H1 (cell line): ENCODE results near the gene DUOXA1. TPM values are rescaled to one million over a fixed set of nuclear protein-coding genes. Genes with fewer than 3 reads are reported as not detected.

Experiments used
- CTCF ChIA-PET: fragments of 300-600 bp; sonication (Branson Sonifier 250); formaldehyde crosslinking; loops from one replicate; lab custom pipeline; 2021; ENCODE audit not compliant: partially characterized antibody; lab: Charles Lee
- POLR2A ChIA-PET: fragments of 300-600 bp; sonication (Branson Sonifier 250); formaldehyde crosslinking; loops from one replicate; lab custom pipeline; 2021; ENCODE audit warnings: inconsistent platforms; ENCODE audit not compliant: partially characterized antibody; lab: Charles Lee
- DNase-seq, 2 experiments: peaks; one replicate each; pipeline versions ENCODE4 v3.0.0 to v3.0.0-alpha.2; 2010 to 2022; ENCODE audit warnings: low spot score in 2 of 2, low read depth in 1 of 2, mixed read lengths in 1 of 2
- FAIRE-seq: peaks from 2 replicates; lab custom pipeline; 2011; peaks lifted over from hg19 to GRCh38; lab: Jason Lieb, UNC
- H2AFZ ChIP-seq: 2 replicates; pipeline ENCODE4 v1.8.1; 2012; ENCODE audit warnings: low read length, inconsistent platforms
- H2AK5ac ChIP-seq: 2 replicates; pipeline ENCODE4 v1.6.1; 2013; ENCODE audit warnings: low read depth, low read length
- H2BK120ac ChIP-seq: replicated peaks from 2 replicates; pipeline ENCODE3; 2013; ENCODE audit warnings: low read depth, low read length, inconsistent platforms
- H2BK12ac ChIP-seq: 2 replicates; pipeline ENCODE4 v1.6.1; 2013; ENCODE audit warnings: low read depth, low read length
- H2BK15ac ChIP-seq: 2 replicates; pipeline ENCODE4 v1.6.1; 2013; ENCODE audit warnings: low read length
- H2BK20ac ChIP-seq: 2 replicates; pipeline ENCODE4 v1.6.1; 2013; ENCODE audit warnings: low read length
- H2BK5ac ChIP-seq: 2 replicates; pipeline ENCODE4 v1.6.1; 2013; ENCODE audit warnings: low read depth, low read length
- H3K14ac ChIP-seq: 2 replicates; pipeline ENCODE4 v1.6.1; 2013; ENCODE audit warnings: inconsistent platforms; ENCODE audit not compliant: insufficient read length
- H3K18ac ChIP-seq: 2 replicates; pipeline ENCODE4 v1.6.1; 2013; ENCODE audit warnings: low read length; ENCODE audit errors: extremely low read depth
- H3K23ac ChIP-seq: 2 replicates; pipeline ENCODE4 v1.6.1; 2013; ENCODE audit warnings: inconsistent platforms; ENCODE audit not compliant: insufficient read length
- H3K23me2 ChIP-seq: 2 replicates; pipeline ENCODE4 v1.6.1; 2013; ENCODE audit warnings: low read depth, low read length
- H3K27ac ChIP-seq: 2 replicates; pipeline ENCODE4 v1.6.1; 2011; ENCODE audit warnings: low read depth, low read length, inconsistent platforms
- H3K27me3 ChIP-seq, 4 experiments: replicated peaks in 1 of 4; 1 replicate in 1 of 4; 2 replicates in 3 of 4; pipeline versions ENCODE4 v1.6.1 to v1.8.1; 2011 to 2013; ENCODE audit warnings: low read length in 3 of 4, mild to moderate bottlenecking in 3 of 4, inconsistent platforms in 2 of 4, mixed read lengths in 2 of 4, moderate library complexity in 1 of 4; ENCODE audit not compliant: control insufficient read depth in 3 of 4, insufficient read depth in 3 of 4; ENCODE audit errors: extremely low read depth in 1 of 4
- H3K36me3 ChIP-seq, 4 experiments: 2 replicates each; pipeline versions ENCODE4 v1.6.1 to v1.8.1; 2011 to 2013; ENCODE audit warnings: mild to moderate bottlenecking in 4 of 4, low read length in 3 of 4, moderate library complexity in 2 of 4, control low read depth in 1 of 4, inconsistent platforms in 1 of 4; ENCODE audit not compliant: insufficient read depth in 4 of 4, control insufficient read depth in 2 of 4
- H3K4ac ChIP-seq: replicated peaks from 2 replicates; pipeline ENCODE3; 2013; ENCODE audit warnings: low read length, low read depth, mixed read lengths, inconsistent platforms; ENCODE audit not compliant: insufficient read length
- H3K4me1 ChIP-seq, 4 experiments: replicated peaks in 1 of 4; 1 replicate in 1 of 4; 2 replicates in 3 of 4; pipeline versions ENCODE4 v1.6.1 to v1.8.1; 2011 to 2013; ENCODE audit warnings: low read length in 3 of 4, inconsistent platforms in 2 of 4, mixed read lengths in 1 of 4; ENCODE audit not compliant: insufficient read depth in 4 of 4, control insufficient read depth in 3 of 4
- H3K4me2 ChIP-seq, 2 experiments: 2 replicates each; pipeline versions ENCODE4 v1.6.1 to v1.8.1; 2011 to 2013; ENCODE audit warnings: low read depth in 2 of 2, low read length in 2 of 2, control low read depth in 1 of 2, inconsistent platforms in 1 of 2, mild to moderate bottlenecking in 1 of 2; ENCODE audit not compliant: insufficient read depth in 1 of 2
- H3K4me3 ChIP-seq, 4 experiments: fragments of 200-600, 300-600 bp in 1 of 4; sonication (generic), shearing (Covaris generic), sonication (Bioruptor Twin) in 1 of 4; 2 replicates each; pipeline versions ENCODE4 v1.5.1 to v1.8.1; 2011 to 2016; ENCODE audit warnings: low read length in 4 of 4, low read depth in 3 of 4, control low read depth in 2 of 4, inconsistent platforms in 2 of 4, mild to moderate bottlenecking in 2 of 4, mixed read lengths in 1 of 4, moderate library complexity in 1 of 4; ENCODE audit not compliant: insufficient read depth in 2 of 4; ENCODE audit errors: extremely low read depth in 1 of 4
- H3K56ac ChIP-seq: replicated peaks from 2 replicates; pipeline ENCODE3; 2013; ENCODE audit warnings: low read depth, mild to moderate bottlenecking, mixed read lengths, low read length, inconsistent platforms; ENCODE audit not compliant: insufficient read length
- H3K79me1 ChIP-seq: 2 replicates; pipeline ENCODE4 v1.6.1; 2013; ENCODE audit warnings: low read depth, low read length, control low read depth
- H3K79me2 ChIP-seq, 2 experiments: 2 replicates each; pipeline versions ENCODE4 v1.6.1 to v1.8.1; 2012 to 2013; ENCODE audit warnings: low read length in 2 of 2, mild to moderate bottlenecking in 2 of 2, inconsistent platforms in 1 of 2; ENCODE audit not compliant: insufficient read depth in 2 of 2, control insufficient read depth in 1 of 2
- H3K9ac ChIP-seq, 4 experiments: replicated peaks in 1 of 4; 1 replicate in 1 of 4; 2 replicates in 3 of 4; pipeline versions ENCODE4 v1.6.1 to v1.8.1; 2011 to 2013; ENCODE audit warnings: low read depth in 3 of 4, low read length in 3 of 4, control low read depth in 2 of 4, mild to moderate bottlenecking in 2 of 4, moderate library complexity in 2 of 4, inconsistent platforms in 1 of 4; ENCODE audit errors: extremely low read depth in 1 of 4
- H3K9me3 ChIP-seq, 2 experiments: 2 replicates each; pipeline versions ENCODE4 v1.6.1 to v1.8.1; 2012 to 2013; ENCODE audit warnings: mild to moderate bottlenecking in 2 of 2, moderate library complexity in 2 of 2, control low read depth in 1 of 2, inconsistent platforms in 1 of 2, low read depth in 1 of 2, low read length in 1 of 2, mixed read lengths in 1 of 2; ENCODE audit not compliant: insufficient read depth in 2 of 2
- H4K20me1 ChIP-seq, 2 experiments: replicated peaks in 1 of 2; 2 replicates each; pipeline versions ENCODE3 to v1.8.1; 2011 to 2013; ENCODE audit warnings: inconsistent platforms in 2 of 2, low read length in 2 of 2, mild to moderate bottlenecking in 1 of 2; ENCODE audit not compliant: insufficient read depth in 2 of 2, control insufficient read depth in 1 of 2
- H4K5ac ChIP-seq: 2 replicates; pipeline ENCODE4 v1.6.1; 2013; ENCODE audit warnings: low read length, low read depth, mixed read lengths, inconsistent platforms; ENCODE audit not compliant: insufficient read length
- H4K8ac ChIP-seq: 2 replicates; pipeline ENCODE4 v1.8.0; 2013; ENCODE audit warnings: mild to moderate bottlenecking, moderate library complexity, low read length, inconsistent platforms; ENCODE audit not compliant: insufficient read depth; ENCODE audit errors: extremely low read depth
- H4K91ac ChIP-seq: replicated peaks from 2 replicates; pipeline ENCODE3; 2013; ENCODE audit warnings: low read length, mixed read lengths, inconsistent platforms; ENCODE audit not compliant: insufficient read length
- BRCA1 ChIP-seq: IDR thresholded peaks from 2 replicates; pipeline ENCODE4 v1.6.1; 2012; ENCODE audit warnings: low read depth, low read length, improper control_type of control experiment
- CHD2 ChIP-seq: IDR thresholded peaks from 2 replicates; pipeline ENCODE4 v1.6.1; 2012; ENCODE audit warnings: low read length, improper control_type of control experiment
- CTBP2 ChIP-seq: IDR thresholded peaks from 2 replicates; pipeline ENCODE4 v1.7.0; 2011; ENCODE audit warnings: borderline replicate concordance, mild to moderate bottlenecking, moderate library complexity, mixed read lengths, low read length; ENCODE audit not compliant: insufficient read depth, insufficient read length
- CTCF ChIP-seq, 3 experiments: IDR thresholded peaks; 1 replicate in 2 of 3; 2 replicates in 1 of 3; pipeline versions ENCODE4 v1.5.1 to v1.6.1; 2011; ENCODE audit warnings: low read length in 3 of 3, mild to moderate bottlenecking in 3 of 3, inconsistent platforms in 2 of 3, low read depth in 1 of 3, moderate library complexity in 1 of 3; ENCODE audit not compliant: insufficient read depth in 1 of 3; ENCODE audit errors: control extremely low read depth in 1 of 3
- KDM1A ChIP-seq: fragments of 200-600, 300-600 bp; sonication (generic); IDR thresholded peaks from 2 replicates; pipeline ENCODE4 v1.7.1; 2016; ENCODE audit warnings: mild to moderate bottlenecking, low read length, borderline replicate concordance
- RXRA ChIP-seq: IDR thresholded peaks from 2 replicates; pipeline ENCODE4 v1.6.1; 2011; ENCODE audit warnings: low read depth, mild to moderate bottlenecking, low read length, moderate library complexity; ENCODE audit not compliant: insufficient read depth
- SP1 ChIP-seq: IDR thresholded peaks from 2 replicates; pipeline ENCODE4 v1.6.1; 2011; ENCODE audit warnings: low read depth, low read length
- WGBS, 2 experiments: shearing (Covaris generic) in 1 of 2; methylation state at CpG; one replicate each; pipeline versions ENCODE4 v1.1.6 to v1.1.7; 2013 to 2015; ENCODE audit warnings: low lambda C conversion rate in 2 of 2, mixed read lengths in 2 of 2, inconsistent platforms in 1 of 2, low coverage in 1 of 2, missing lambda C conversion rate in 1 of 2; ENCODE audit not compliant: insufficient replicate concordance in 2 of 2, insufficient coverage in 1 of 2, insufficient read length in 1 of 2; ENCODE audit errors: extremely low coverage in 1 of 2, missing lambda C conversion rate in 1 of 2; 5-methylcytosine and 5-hydroxymethylcytosine counted together
- polyA plus RNA-seq, 7 experiments: library from polyadenylated mRNA; depleted of rRNA in 3 of 7; stranded (reverse) in 5 of 7; unstranded in 2 of 7; fragments of >200 nt in 5 of 7; fragments of 200-250 nt in 2 of 7; gene quantifications; 1 replicate in 5 of 7; 2 replicates in 1 of 7; 4 replicates in 1 of 7; pipeline versions ENCODE4 v1.2.1 to v1.2.3, GENCODE V29; 2011 to 2013; ENCODE audit warnings: missing spikeins in 2 of 7, mixed read lengths in 2 of 7
- total RNA-seq: library from RNA; stranded (reverse); fragmentation: NEBNext Ultra II Directional; extraction: Animal tissue kit (Norgen Biotek cat#: 25700); gene quantifications from 2 replicates; pipeline ENCODE4 v1.2.1, GENCODE V29; 2021

Gene DUOXA1
- total and polyA plus RNA-seq, 2 of the 8 experiments (the other 6 are each of a cell fraction or from before 2014, with no cell fraction given): 0.18 TPM; not detected in 1

GRCh38 chr15:45155739-45156138 is 26.1 kb upstream of the DUOXA1 start:
- no peak overlapping the region for H4K5ac ChIP-seq
- H3K4ac ChIP-seq: no peak overlapping the region
- no peak overlapping the region for H3K4me2 ChIP-seq
- H3K4me3 ChIP-seq: no peak overlapping the region
- DNase-seq: no peak
- H3K9ac ChIP-seq: no peak overlapping the region
- no peaks in the 10 kb centered on the region for H3K23me2 ChIP-seq
- POLR2A ChIA-PET: interaction anchor here (1.1 to 1.4 kb wide), 3 partner anchors 9 to 37 kb away, joined by 3 to 5 read pairs (median 4); no protein-coding TSS in a partner anchor
- H3K27me3 ChIP-seq: peaks cover 0 to 2% (median 0%) of the 10 kb centered on the region in 4 experiments; a peak in 3 of 7 replicates
- H2BK5ac ChIP-seq: no peak overlapping the region
- H2AFZ ChIP-seq: no peak overlapping the region
- TF ChIP-seq KDM1A: no peak
- no peak for TF ChIP-seq RXRA
- TF ChIP-seq SP1: no peak
- TF ChIP-seq CTBP2: no peak
- no peak for TF ChIP-seq CHD2
- no peak for TF ChIP-seq CTCF (IDR thresholded peaks at IDR 0.05; ENCODE audit: control extremely low read depth in 1 of 3, insufficient read depth in 1 of 3, low read depth in 1 of 3, low read length in 3 of 3)
- TF ChIP-seq BRCA1: no peak
- TF ChIP-seq, all 59 proteins: peak for 0
- no peak overlapping the region for H2BK15ac ChIP-seq
- H3K9me3 ChIP-seq: no peaks in the 10 kb centered on the region
- no peaks in the 10 kb centered on the region for H3K79me2 ChIP-seq
- H4K20me1 ChIP-seq: no peaks in the 10 kb centered on the region
- no peak overlapping the region for H2BK120ac ChIP-seq
- no peaks in the 10 kb centered on the region for H3K4me1 ChIP-seq
- H4K8ac ChIP-seq: no peak overlapping the region
- H3K56ac ChIP-seq: no peak overlapping the region
- no peak overlapping the region for H2AK5ac ChIP-seq
- H2BK20ac ChIP-seq: no peak overlapping the region
- no peak overlapping the region for H3K23ac ChIP-seq
- no peaks in the 10 kb centered on the region for H3K36me3 ChIP-seq
- no peak for FAIRE-seq
- H3K14ac ChIP-seq: no peak overlapping the region
- no peak overlapping the region for H3K27ac ChIP-seq
- no peak overlapping the region for H2BK12ac ChIP-seq
- H3K18ac ChIP-seq: no peak overlapping the region
- H3K79me1 ChIP-seq: no peaks in the 10 kb centered on the region
- CTCF ChIA-PET: interaction anchor here (0.5 to 41.8 kb wide), 9 partner anchors 8 to 97 kb away, joined by 3 to 1117 read pairs (median 6); partner anchors contain the start of genes SHF and SLC28A2
- no peak overlapping the region for H4K91ac ChIP-seq
- 83% methylated on average over 8 of the region's 8 CpGs; no CpG with 5 or more reads in 1 of the 2 experiments for WGBS, 2 experiments
